ENCODE results near the gene TMEM95.
A peak's percentile ranks its signal among the peaks of the same experiment; 100 is the strongest.

TMEM95 gene

GRCh38 chr17:7322520-7323194 is 32.3 kb upstream of the TMEM95 start:
- POLR2A ChIA-PET: interaction anchor here (1.0 to 1.3 kb wide), 2 partner anchors 9 to 13 kb away, joined by 4 read pairs; no protein-coding TSS in a partner anchor
- TF ChIP-seq ZNF266 (tag by site-specific recombination; IDR thresholded peaks at IDR 0.05; ENCODE audit: low read depth): no peak
- TF ChIP-seq GLIS2 (tag by site-specific recombination; IDR thresholded peaks at IDR 0.05): no peak
- TF ChIP-seq ZNF639 (tag by site-specific recombination; IDR thresholded peaks at IDR 0.05): no peak

GRCh38 chr17:7323731-7324437 is 31.1 kb upstream of the TMEM95 start:
- peaks cover 6% of the 10 kb centered on the region for H3K4me1 ChIP-seq (ENCODE audit: control insufficient read depth, insufficient read depth, low read length)
- CTCF ChIA-PET: interaction anchor here (1.0 to 5.2 kb wide), 10 partner anchors 12 to 237 kb away, joined by 3 to 50 read pairs (median 4); partner anchors contain the start of gene ACAP1
- no peak for TF ChIP-seq ZIC2 (tag by site-specific recombination; IDR thresholded peaks at IDR 0.05)
- no peak for TF ChIP-seq ZNF18 (tag by site-specific recombination; IDR thresholded peaks at IDR 0.05)
- TF ChIP-seq ZNF2 (tag by site-specific recombination; IDR thresholded peaks at IDR 0.05): no peak
- TF ChIP-seq ZNF501 (tag by site-specific recombination; IDR thresholded peaks at IDR 0.05): no peak
- TF ChIP-seq ZNF843 (tag by site-specific recombination; IDR thresholded peaks at IDR 0.05): no peak
- TF ChIP-seq ZNF302 (tag by site-specific recombination; IDR thresholded peaks at IDR 0.05; ENCODE audit: low read depth): no peak
- peak; percentile 16; the same call in 1 of the 2 replicates for TF ChIP-seq ZNF654 (tag by site-specific recombination; IDR thresholded peaks at IDR 0.05; ENCODE audit: low read depth)
- no peak for TF ChIP-seq ZFP69B (tag by site-specific recombination; IDR thresholded peaks at IDR 0.05)
- TF ChIP-seq ZSCAN23 (tag by site-specific recombination; IDR thresholded peaks at IDR 0.05): no peak
- TF ChIP-seq SETDB1 (IDR thresholded peaks at IDR 0.05; ENCODE audit: insufficient read length, low read length): no peak
- TF ChIP-seq ZNF335 (tag by site-specific recombination; conservative IDR thresholded peaks at IDR 0.05): peak; percentile 35; the same call in 1 of the 2 replicates
- TF ChIP-seq CTCF (tag by site-specific recombination; IDR thresholded peaks at IDR 0.05): peak; percentile 79
- no peak for TF ChIP-seq BCL6B (tag by site-specific recombination; IDR thresholded peaks at IDR 0.05)
- TF ChIP-seq ZNF623 (tag by site-specific recombination; IDR thresholded peaks at IDR 0.05): no peak
- no peak for TF ChIP-seq ZFP41 (tag by site-specific recombination; IDR thresholded peaks at IDR 0.05; ENCODE audit: borderline replicate concordance)
- TF ChIP-seq ZBTB26 (tag by site-specific recombination; optimal IDR thresholded peaks at IDR 0.05): peak; percentile 15
- no peak for TF ChIP-seq ZNF140 (tag by site-specific recombination; IDR thresholded peaks at IDR 0.05)
- no peak overlapping the region for H3K27ac ChIP-seq (ENCODE audit: extremely low read depth, low read depth, low read length)
- no peak overlapping the region for H3K4me3 ChIP-seq (ENCODE audit: low read depth, low read length)
- peaks cover 31 to 78% of the 10 kb centered on the region in 2 experiments for H3K36me3 ChIP-seq (ENCODE audit: control insufficient read depth in 2 of 2, insufficient read depth in 1 of 2, low read length in 2 of 2)
- POLR2A ChIA-PET: interaction anchor here (0.9 to 1.1 kb wide), 2 partner anchors 20 to 160 kb away, joined by 3 read pairs; partner anchors contain the start of gene POLR2A
- H3K9me3 ChIP-seq (ENCODE audit: control insufficient read depth, insufficient read depth, low read depth, low read length): no peaks in the 10 kb centered on the region

More at GRCh38 chr17:7322520-7323194, 32.3 kb upstream of the TMEM95 start:
- Histone ChIP-seq H3K4me3 (ENCODE audit: low read depth, low read length) (no peak overlapping the region), H3K9me3 (ENCODE audit: control insufficient read depth, insufficient read depth, low read depth, low read length) (no peaks in the 10 kb centered on the region), H3K4me1 (ENCODE audit: control insufficient read depth, insufficient read depth, low read length) (peaks cover under 1% of the 10 kb centered on the region; the same call in 1 of the 2 replicates), H3K36me3 (ENCODE audit: control insufficient read depth in 2 of 2, insufficient read depth in 1 of 2, low read length in 2 of 2) (peaks cover 41 to 90% of the 10 kb centered on the region in 2 experiments), H3K27ac (ENCODE audit: extremely low read depth, low read depth, low read length) (no peak overlapping the region)
- CTCF ChIA-PET: interaction anchor here (0.6 to 5.2 kb wide), 8 partner anchors 9 to 238 kb away, joined by 3 to 50 read pairs (median 3); partner anchors contain the start of genes ACAP1 and SLC2A4
